Stimulated activated CD8-positive, alpha-beta memory T cell treated with anti-CD3 and anti-CD28 coated beads, Interleukin-12 subunit alpha, Interleukin-12 subunit beta, amount 100 ng/mL, for 24 hours (primary cell): ENCODE results near the gene IPO9.

Source experiments
- DNase-seq: peaks from one replicate; pipeline ENCODE4 v3.0.0-alpha.2; 2020; ENCODE audit errors: extremely low read depth

The IPO9 gene

GRCh38 chr1:201828820-201829774, at the start of gene IPO9:
Gene IPO9 (plus strand): TSS chr1:201829157. CDS start chr1:201829210, 53 bp downstream.
- peak; percentile 88 for DNase-seq

GRCh38 chr1:201779351-201779880, 49.5 kb upstream of the IPO9 start:
- no peak for DNase-seq

- no peak for DNase-seq
Observed at GRCh38 chr1:201780952-201781351, 48.0 kb upstream of the IPO9 start.

- no peak for DNase-seq
Observed at GRCh38 chr1:201781437-201781836, 47.5 kb upstream of the IPO9 start.

GRCh38 chr1:201782353-201782752, 46.6 kb upstream of the IPO9 start:
- no peak for DNase-seq

GRCh38 chr1:201783058-201783457, 45.9 kb upstream of the IPO9 start:
- no peak for DNase-seq

GRCh38 chr1:201783572-201783971, 45.4 kb upstream of the IPO9 start:
- no peak for DNase-seq

- DNase-seq: no peak
Observed at GRCh38 chr1:201785291-201785690, 43.7 kb upstream of the IPO9 start.

- DNase-seq: no peak
Observed at GRCh38 chr1:201786824-201787223, 42.1 kb upstream of the IPO9 start.

- DNase-seq: no peak
Observed at GRCh38 chr1:201788296-201788695, 40.7 kb upstream of the IPO9 start.

- no peak for DNase-seq
Observed at GRCh38 chr1:201789245-201789644, 39.7 kb upstream of the IPO9 start.

GRCh38 chr1:201790261-201790660, 38.7 kb upstream of the IPO9 start:
- DNase-seq: no peak

GRCh38 chr1:201791051-201791778, 37.7 kb upstream of the IPO9 start:
- DNase-seq: no peak

- DNase-seq: no peak
Observed at GRCh38 chr1:201791779-201792173, 37.2 kb upstream of the IPO9 start.

- DNase-seq: no peak
Observed at GRCh38 chr1:201792534-201793305, 36.2 kb upstream of the IPO9 start.

GRCh38 chr1:201793306-201793925, 35.5 kb upstream of the IPO9 start:
- DNase-seq: no peak

- DNase-seq: no peak
Observed at GRCh38 chr1:201795066-201795465, 33.9 kb upstream of the IPO9 start.

GRCh38 chr1:201800246-201800645, 28.7 kb upstream of the IPO9 start:
- no peak for DNase-seq

- no peak for DNase-seq
Observed at GRCh38 chr1:201806801-201807200, 22.2 kb upstream of the IPO9 start.

GRCh38 chr1:201807958-201808632, 20.9 kb upstream of the IPO9 start:
- no peak for DNase-seq

- DNase-seq: no peak
Observed at GRCh38 chr1:201808633-201808990, 20.3 kb upstream of the IPO9 start.
